ENCODE measurements around the gene NOTCH1.

NOTCH1 gene

DNA sequence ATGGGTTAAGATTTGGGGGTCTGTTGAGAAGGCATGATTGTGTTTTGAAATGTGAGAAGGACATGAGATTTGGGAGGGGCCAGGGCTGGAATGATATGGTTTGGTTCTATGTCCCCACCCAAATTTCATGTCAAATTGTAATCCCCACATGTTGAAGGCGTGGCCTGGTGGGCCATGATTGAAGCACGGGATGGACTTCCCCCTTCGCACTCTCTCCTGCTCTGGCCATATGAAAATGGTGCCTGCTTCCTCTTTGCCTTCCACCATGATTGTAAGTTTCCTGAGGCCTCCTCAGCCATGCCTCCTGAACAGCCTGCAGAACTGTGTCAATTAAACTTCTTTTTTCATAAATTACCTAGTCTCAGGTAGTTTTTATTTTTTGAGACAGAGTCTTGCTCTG, 14.7 kb upstream of the NOTCH1 start:
- no peak for TF ChIP-seq POLR2AphosphoS5 (IDR thresholded peaks at IDR 0.05; ENCODE audit: low read depth, low read length)
- TF ChIP-seq FOXP2 (optimal IDR thresholded peaks at IDR 0.05; ENCODE audit: borderline replicate concordance, extremely low read depth, extremely low read length, insufficient read depth): no peak
- TF ChIP-seq SIN3A (IDR thresholded peaks at IDR 0.05; ENCODE audit: borderline replicate concordance, insufficient read depth, low read length): no peak
- TF ChIP-seq TAF1 (IDR thresholded peaks at IDR 0.05; ENCODE audit: borderline replicate concordance, insufficient read depth, low read length): no peak
- TF ChIP-seq, protein P1, sequence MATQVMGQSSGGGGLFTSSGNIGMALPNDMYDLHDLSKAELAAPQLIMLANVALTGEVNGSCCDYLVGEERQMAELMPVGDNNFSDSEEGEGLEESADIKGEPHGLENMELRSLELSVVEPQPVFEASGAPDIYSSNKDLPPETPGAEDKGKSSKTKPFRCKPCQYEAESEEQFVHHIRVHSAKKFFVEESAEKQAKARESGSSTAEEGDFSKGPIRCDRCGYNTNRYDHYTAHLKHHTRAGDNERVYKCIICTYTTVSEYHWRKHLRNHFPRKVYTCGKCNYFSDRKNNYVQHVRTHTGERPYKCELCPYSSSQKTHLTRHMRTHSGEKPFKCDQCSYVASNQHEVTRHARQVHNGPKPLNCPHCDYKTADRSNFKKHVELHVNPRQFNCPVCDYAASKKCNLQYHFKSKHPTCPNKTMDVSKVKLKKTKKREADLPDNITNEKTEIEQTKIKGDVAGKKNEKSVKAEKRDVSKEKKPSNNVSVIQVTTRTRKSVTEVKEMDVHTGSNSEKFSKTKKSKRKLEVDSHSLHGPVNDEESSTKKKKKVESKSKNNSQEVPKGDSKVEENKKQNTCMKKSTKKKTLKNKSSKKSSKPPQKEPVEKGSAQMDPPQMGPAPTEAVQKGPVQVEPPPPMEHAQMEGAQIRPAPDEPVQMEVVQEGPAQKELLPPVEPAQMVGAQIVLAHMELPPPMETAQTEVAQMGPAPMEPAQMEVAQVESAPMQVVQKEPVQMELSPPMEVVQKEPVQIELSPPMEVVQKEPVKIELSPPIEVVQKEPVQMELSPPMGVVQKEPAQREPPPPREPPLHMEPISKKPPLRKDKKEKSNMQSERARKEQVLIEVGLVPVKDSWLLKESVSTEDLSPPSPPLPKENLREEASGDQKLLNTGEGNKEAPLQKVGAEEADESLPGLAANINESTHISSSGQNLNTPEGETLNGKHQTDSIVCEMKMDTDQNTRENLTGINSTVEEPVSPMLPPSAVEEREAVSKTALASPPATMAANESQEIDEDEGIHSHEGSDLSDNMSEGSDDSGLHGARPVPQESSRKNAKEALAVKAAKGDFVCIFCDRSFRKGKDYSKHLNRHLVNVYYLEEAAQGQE (IDR thresholded peaks at IDR 0.05; ENCODE audit: insufficient read depth in 1 of 2, low read depth in 2 of 2, low read length in 2 of 2): no peak

DNA sequence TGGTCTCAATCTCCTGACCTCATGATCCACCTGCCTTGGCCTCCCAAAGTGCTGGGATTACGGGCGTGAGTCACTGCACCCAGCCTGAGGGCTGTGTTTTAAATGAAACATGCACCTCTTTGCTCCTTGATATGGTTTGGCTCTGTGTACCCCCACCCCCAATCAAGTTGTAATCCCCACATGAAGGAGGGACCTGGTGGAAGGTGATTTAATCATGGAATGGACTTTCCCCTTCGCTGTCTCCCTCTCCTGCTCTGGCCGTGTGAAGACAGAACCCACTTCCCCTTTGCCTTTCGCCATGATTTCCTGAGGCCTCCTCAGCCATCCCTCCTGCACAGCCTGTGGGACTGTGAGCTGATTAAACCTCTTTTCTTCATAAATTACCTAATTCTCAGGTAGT, 12.5 kb upstream of the NOTCH1 start:
- no peak for TF ChIP-seq SIN3A (IDR thresholded peaks at IDR 0.05; ENCODE audit: borderline replicate concordance, insufficient read depth, low read length)
- no peak for TF ChIP-seq FOXP2 (optimal IDR thresholded peaks at IDR 0.05; ENCODE audit: borderline replicate concordance, extremely low read depth, extremely low read length, insufficient read depth)
- no peak for TF ChIP-seq POLR2AphosphoS5 (IDR thresholded peaks at IDR 0.05; ENCODE audit: low read depth, low read length)
- TF ChIP-seq TAF1 (IDR thresholded peaks at IDR 0.05; ENCODE audit: borderline replicate concordance, insufficient read depth, low read length): no peak
- TF ChIP-seq, protein P1 (IDR thresholded peaks at IDR 0.05; ENCODE audit: insufficient read depth in 1 of 2, low read depth in 2 of 2, low read length in 2 of 2): no peak

DNA sequence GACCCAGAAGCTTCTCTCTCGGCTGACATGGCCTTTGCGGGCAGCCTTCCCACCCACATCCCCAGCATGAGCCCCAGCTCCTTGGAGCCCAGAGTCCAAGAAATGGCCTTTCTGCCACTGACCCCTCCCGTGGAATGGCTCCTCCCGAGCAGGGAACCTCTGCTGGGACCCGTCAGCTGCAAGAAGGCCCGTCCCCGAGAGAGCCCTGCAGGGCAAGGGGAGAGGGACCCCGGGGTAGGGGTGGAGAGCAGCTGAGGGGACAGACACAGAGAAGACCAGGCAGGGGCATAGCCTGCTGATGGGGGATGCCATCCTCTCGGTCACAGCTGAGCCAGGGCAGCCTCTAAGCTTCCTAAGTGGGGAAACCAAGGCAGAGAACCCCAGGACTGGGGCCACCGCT, 11.2 kb upstream of the NOTCH1 start:
- TF ChIP-seq FOXP2 (optimal IDR thresholded peaks at IDR 0.05; ENCODE audit: borderline replicate concordance, extremely low read depth, extremely low read length, insufficient read depth) (no peak), SIN3A (IDR thresholded peaks at IDR 0.05; ENCODE audit: borderline replicate concordance, insufficient read depth, low read length) (no peak), POLR2AphosphoS5 (IDR thresholded peaks at IDR 0.05; ENCODE audit: low read depth, low read length) (no peak), TAF1 (IDR thresholded peaks at IDR 0.05; ENCODE audit: borderline replicate concordance, insufficient read depth, low read length) (no peak)
- TF ChIP-seq, protein P1 (IDR thresholded peaks at IDR 0.05; ENCODE audit: insufficient read depth in 1 of 2, low read depth in 2 of 2, low read length in 2 of 2): no peak

DNA sequence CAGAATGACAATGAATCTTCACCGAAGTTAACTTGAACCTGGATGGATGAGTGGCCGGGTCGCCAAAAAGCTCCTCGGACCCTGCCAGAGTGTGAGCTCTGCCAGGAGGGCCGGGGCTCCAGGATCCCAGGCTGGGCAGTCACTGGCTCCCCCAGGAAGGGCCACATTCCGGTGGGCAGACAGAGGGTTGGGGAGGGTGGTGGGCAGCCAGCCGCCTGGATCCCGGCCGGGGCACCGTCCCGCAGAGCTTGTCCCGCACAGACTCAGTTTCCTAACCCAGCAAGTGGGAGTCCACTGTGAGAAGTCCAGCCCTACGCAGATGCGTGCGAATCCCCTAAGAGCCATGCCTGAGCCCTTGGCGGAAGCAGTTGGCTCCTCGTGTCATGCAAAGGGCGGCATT, 10.3 kb upstream of the NOTCH1 start:
- TF ChIP-seq TAF1 (IDR thresholded peaks at IDR 0.05; ENCODE audit: borderline replicate concordance, insufficient read depth, low read length) (no peak), FOXP2 (optimal IDR thresholded peaks at IDR 0.05; ENCODE audit: borderline replicate concordance, extremely low read depth, extremely low read length, insufficient read depth) (no peak), SIN3A (IDR thresholded peaks at IDR 0.05; ENCODE audit: borderline replicate concordance, insufficient read depth, low read length) (no peak), POLR2AphosphoS5 (IDR thresholded peaks at IDR 0.05; ENCODE audit: low read depth, low read length) (no peak)
- TF ChIP-seq, protein P1 (IDR thresholded peaks at IDR 0.05; ENCODE audit: insufficient read depth in 1 of 2, low read depth in 2 of 2, low read length in 2 of 2): no peak

DNA sequence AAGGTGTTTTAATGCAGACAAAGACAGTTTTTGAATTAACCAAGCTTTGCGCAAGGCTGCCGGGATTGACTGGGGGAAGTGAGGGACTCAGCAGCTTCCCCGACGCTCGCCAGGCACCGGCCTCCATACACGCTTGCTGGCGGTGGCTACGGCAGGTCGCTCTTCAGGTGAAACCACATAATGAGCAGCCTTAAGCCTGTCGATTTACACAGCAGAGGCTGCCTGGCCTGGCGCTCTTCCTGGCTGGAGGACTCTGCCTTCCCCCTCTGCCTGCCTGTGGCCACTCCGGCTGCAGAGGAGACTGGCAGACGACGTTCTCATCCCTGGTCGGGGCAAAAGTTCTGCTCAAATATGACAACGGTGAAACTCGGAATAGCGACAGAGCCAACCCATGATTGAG, 9.0 kb upstream of the NOTCH1 start:
- TF ChIP-seq SIN3A (IDR thresholded peaks at IDR 0.05; ENCODE audit: borderline replicate concordance, insufficient read depth, low read length): no peak
- no peak for TF ChIP-seq POLR2AphosphoS5 (IDR thresholded peaks at IDR 0.05; ENCODE audit: low read depth, low read length)
- TF ChIP-seq TAF1 (IDR thresholded peaks at IDR 0.05; ENCODE audit: borderline replicate concordance, insufficient read depth, low read length): no peak
- no peak for TF ChIP-seq FOXP2 (optimal IDR thresholded peaks at IDR 0.05; ENCODE audit: borderline replicate concordance, extremely low read depth, extremely low read length, insufficient read depth)
- TF ChIP-seq, protein P1 (IDR thresholded peaks at IDR 0.05; ENCODE audit: insufficient read depth in 1 of 2, low read depth in 2 of 2, low read length in 2 of 2): no peak
